Astrocyte (in vitro differentiated cells and primary cell): Measurements from ENCODE around the gene FRY.

Source experiments
- EZH2 ChIP-seq: IDR thresholded peaks from 2 replicates; pipeline ENCODE4 v1.6.1; 2012; ENCODE audit warnings: mild to moderate bottlenecking, low read length, inconsistent platforms; ENCODE audit not compliant: insufficient read depth
- TF ChIP-seq, protein P1 (sequence below): IDR thresholded peaks from 2 replicates; pipeline ENCODE4 v1.5.1; 2011; ENCODE audit warnings: low read depth, mild to moderate bottlenecking, inconsistent platforms, low read length, moderate library complexity; ENCODE audit not compliant: insufficient read depth

DNA sequence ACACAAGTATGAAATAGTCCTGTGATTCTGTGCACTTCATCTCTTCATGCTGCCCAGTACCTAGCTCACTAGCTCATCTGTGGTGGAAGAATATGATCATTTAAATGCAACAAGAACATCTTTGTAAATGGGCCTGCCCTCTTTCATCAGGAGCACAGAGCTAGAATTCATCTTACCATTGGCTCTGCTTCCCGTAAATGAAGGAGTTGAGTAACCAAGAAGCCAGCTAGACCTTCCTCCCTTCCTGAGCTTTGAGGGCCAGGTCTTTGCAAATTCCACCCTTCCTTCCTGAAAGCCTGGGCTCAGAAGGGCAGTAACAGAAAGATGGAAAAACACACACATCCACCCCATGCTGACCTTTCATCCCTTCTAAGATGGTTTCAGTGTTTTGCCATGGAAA lies 82.0 kb downstream of the FRY start:
- TF ChIP-seq, protein P1, sequence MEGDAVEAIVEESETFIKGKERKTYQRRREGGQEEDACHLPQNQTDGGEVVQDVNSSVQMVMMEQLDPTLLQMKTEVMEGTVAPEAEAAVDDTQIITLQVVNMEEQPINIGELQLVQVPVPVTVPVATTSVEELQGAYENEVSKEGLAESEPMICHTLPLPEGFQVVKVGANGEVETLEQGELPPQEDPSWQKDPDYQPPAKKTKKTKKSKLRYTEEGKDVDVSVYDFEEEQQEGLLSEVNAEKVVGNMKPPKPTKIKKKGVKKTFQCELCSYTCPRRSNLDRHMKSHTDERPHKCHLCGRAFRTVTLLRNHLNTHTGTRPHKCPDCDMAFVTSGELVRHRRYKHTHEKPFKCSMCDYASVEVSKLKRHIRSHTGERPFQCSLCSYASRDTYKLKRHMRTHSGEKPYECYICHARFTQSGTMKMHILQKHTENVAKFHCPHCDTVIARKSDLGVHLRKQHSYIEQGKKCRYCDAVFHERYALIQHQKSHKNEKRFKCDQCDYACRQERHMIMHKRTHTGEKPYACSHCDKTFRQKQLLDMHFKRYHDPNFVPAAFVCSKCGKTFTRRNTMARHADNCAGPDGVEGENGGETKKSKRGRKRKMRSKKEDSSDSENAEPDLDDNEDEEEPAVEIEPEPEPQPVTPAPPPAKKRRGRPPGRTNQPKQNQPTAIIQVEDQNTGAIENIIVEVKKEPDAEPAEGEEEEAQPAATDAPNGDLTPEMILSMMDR = no peak
- no peak for TF ChIP-seq EZH2
